Measurements from ENCODE around the gene NDUFA12.

NDUFA12 gene

GRCh38 chr12:95022477-95022876, 19.0 kb upstream of the NDUFA12 start:
- no peak overlapping the region for H3K14ac ChIP-seq (ENCODE audit: low read length)
- peaks cover 7 to 73% of the 10 kb centered on the region in 2 donors for H3K36me3 ChIP-seq (replicated peaks in 1 of 2; ENCODE audit: control insufficient read depth in 2 of 2, insufficient read depth in 2 of 2, low read length in 2 of 2)
- H2BK120ac ChIP-seq (ENCODE audit: low read depth, low read length), result no peak overlapping the region
- no peaks in the 10 kb centered on the region for H3K27me3 ChIP-seq (ENCODE audit: control insufficient read depth in 3 of 3, insufficient read depth in 3 of 3, low read depth in 1 of 3, low read length in 3 of 3)
- H3K18ac ChIP-seq (ENCODE audit: low read length), result no peak overlapping the region
- H4K8ac ChIP-seq (ENCODE audit: low read depth, low read length), result no peak overlapping the region
- no peak overlapping the region for H3K9ac ChIP-seq (ENCODE audit: low read depth, low read length, poor library complexity)
- H3K4ac ChIP-seq (ENCODE audit: low read length), result no peak overlapping the region
- no peak overlapping the region for H3K27ac ChIP-seq (replicated peaks; ENCODE audit: low read length)
- no CpG with 5 or more reads among the region's 2 CpGs for WGBS, 2 donors (ENCODE audit: extremely low coverage in 2 of 2, insufficient read length in 2 of 2, insufficient replicate concordance in 1 of 2)
- no peak overlapping the region for H2AK5ac ChIP-seq (ENCODE audit: low read depth, low read length)
- H3K79me1 ChIP-seq (ENCODE audit: low read depth, low read length), result no peaks in the 10 kb centered on the region
- no peak overlapping the region for H3K4me3 ChIP-seq (ENCODE audit: low read length in 2 of 2)
- H2BK12ac ChIP-seq (ENCODE audit: low read length), result no peak overlapping the region
- H3K4me2 ChIP-seq (ENCODE audit: insufficient read depth, low read length, poor library complexity, severe bottlenecking), result no peak overlapping the region
- no peak for DNase-seq (ENCODE audit: low spot score)
- H3K9me3 ChIP-seq (replicated peaks in 1 of 2; ENCODE audit: control insufficient read depth in 2 of 2, insufficient read depth in 1 of 2, low read depth in 1 of 2, low read length in 2 of 2), result no peaks in the 10 kb centered on the region
- no peak overlapping the region for H2BK5ac ChIP-seq (ENCODE audit: low read length)
- no peak overlapping the region for H2AFZ ChIP-seq (ENCODE audit: low read length)
- no peak overlapping the region for H3K23ac ChIP-seq (ENCODE audit: low read depth, low read length, poor library complexity)
- H3K4me1 ChIP-seq (ENCODE audit: control insufficient read depth in 2 of 2, insufficient read depth in 1 of 2, low read depth in 1 of 2, low read length in 2 of 2), result no peaks in the 10 kb centered on the region
- H2BK15ac ChIP-seq (ENCODE audit: low read length), result no peak overlapping the region
- H4K91ac ChIP-seq (ENCODE audit: low read depth, low read length, poor library complexity), result no peak overlapping the region

DNA sequence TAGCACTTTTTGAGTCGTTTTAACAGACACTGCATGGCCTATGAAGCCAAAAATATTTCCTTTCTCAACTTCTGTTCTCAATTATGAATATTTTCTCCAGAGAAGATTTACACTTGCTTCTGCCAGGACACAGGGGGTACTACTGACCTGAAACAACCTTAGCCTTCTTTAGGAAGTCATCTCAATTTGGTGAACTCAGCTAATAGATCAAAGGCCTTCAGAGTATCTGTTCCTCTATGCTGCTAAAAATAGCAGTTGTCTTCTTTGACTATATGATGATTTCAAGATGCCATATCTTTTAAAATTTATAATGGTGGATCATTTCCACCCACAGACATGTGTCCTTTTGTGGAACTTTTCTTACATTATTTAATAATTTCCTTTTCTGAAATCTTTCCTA, 14.0 kb upstream of the NDUFA12 start:
- Histone ChIP-seq H2AK5ac (ENCODE audit: low read depth, low read length) (no peak overlapping the region), H3K4me2 (ENCODE audit: insufficient read depth, low read length, poor library complexity, severe bottlenecking) (no peak overlapping the region), H4K8ac (ENCODE audit: low read depth, low read length) (no peak overlapping the region), H2BK15ac (ENCODE audit: low read length) (no peak overlapping the region), H3K9ac (ENCODE audit: low read depth, low read length, poor library complexity) (no peak overlapping the region), H3K79me1 (ENCODE audit: low read depth, low read length) (no peaks in the 10 kb centered on the region), H3K27me3 (ENCODE audit: control insufficient read depth in 3 of 3, insufficient read depth in 3 of 3, low read depth in 1 of 3, low read length in 3 of 3) (no peaks in the 10 kb centered on the region), H3K4me3 (ENCODE audit: low read length in 2 of 2) (no peak overlapping the region), H3K23ac (ENCODE audit: low read depth, low read length, poor library complexity) (no peak overlapping the region), H2BK120ac (ENCODE audit: low read depth, low read length) (no peak overlapping the region), H3K9me3 (replicated peaks in 1 of 2; ENCODE audit: control insufficient read depth in 2 of 2, insufficient read depth in 1 of 2, low read depth in 1 of 2, low read length in 2 of 2) (no peaks in the 10 kb centered on the region), H2BK12ac (ENCODE audit: low read length) (no peak overlapping the region), H3K4me1 (ENCODE audit: control insufficient read depth in 2 of 2, insufficient read depth in 1 of 2, low read depth in 1 of 2, low read length in 2 of 2) (no peaks in the 10 kb centered on the region), H3K36me3 (replicated peaks in 1 of 2; ENCODE audit: control insufficient read depth in 2 of 2, insufficient read depth in 2 of 2, low read length in 2 of 2) (peaks cover 2 to 28% of the 10 kb centered on the region in 2 donors), H2AFZ (ENCODE audit: low read length) (no peak overlapping the region), H3K27ac (replicated peaks; ENCODE audit: low read length) (no peak overlapping the region), H3K4ac (ENCODE audit: low read length) (no peak overlapping the region), H3K18ac (ENCODE audit: low read length) (no peak overlapping the region), H2BK5ac (ENCODE audit: low read length) (no peak overlapping the region), H4K91ac (ENCODE audit: low read depth, low read length, poor library complexity) (no peak overlapping the region), H3K14ac (ENCODE audit: low read length) (no peak overlapping the region)
- no peak for DNase-seq (ENCODE audit: low spot score)
- WGBS, 2 donors (ENCODE audit: extremely low coverage in 2 of 2, insufficient read length in 2 of 2, insufficient replicate concordance in 1 of 2), result no CpG with 5 or more reads among the region's 1 CpG

GRCh38 chr12:95016120-95016519, 12.6 kb upstream of the NDUFA12 start:
- no peaks in the 10 kb centered on the region for H3K4me1 ChIP-seq (ENCODE audit: control insufficient read depth in 2 of 2, insufficient read depth in 1 of 2, low read depth in 1 of 2, low read length in 2 of 2)
- no peak overlapping the region for H2BK12ac ChIP-seq (ENCODE audit: low read length)
- no peak overlapping the region for H3K23ac ChIP-seq (ENCODE audit: low read depth, low read length, poor library complexity)
- H2AK5ac ChIP-seq (ENCODE audit: low read depth, low read length), result no peak overlapping the region
- no peaks in the 10 kb centered on the region for H3K79me1 ChIP-seq (ENCODE audit: low read depth, low read length)
- no peak for DNase-seq (ENCODE audit: low spot score)
- H4K8ac ChIP-seq (ENCODE audit: low read depth, low read length), result no peak overlapping the region
- 100% methylated on average over 1 to 2 of the region's 2 CpGs for WGBS, 2 donors (ENCODE audit: extremely low coverage in 2 of 2, insufficient read length in 2 of 2, insufficient replicate concordance in 1 of 2)
- H3K9me3 ChIP-seq (replicated peaks in 1 of 2; ENCODE audit: control insufficient read depth in 2 of 2, insufficient read depth in 1 of 2, low read depth in 1 of 2, low read length in 2 of 2), result no peaks in the 10 kb centered on the region
- no peak overlapping the region for H3K9ac ChIP-seq (ENCODE audit: low read depth, low read length, poor library complexity)
- H3K4ac ChIP-seq (ENCODE audit: low read length), result no peak overlapping the region
- no peak overlapping the region for H2BK120ac ChIP-seq (ENCODE audit: low read depth, low read length)
- H3K4me2 ChIP-seq (ENCODE audit: insufficient read depth, low read length, poor library complexity, severe bottlenecking), result no peak overlapping the region
- no peak overlapping the region for H3K27ac ChIP-seq (replicated peaks; ENCODE audit: low read length)
- H3K4me3 ChIP-seq (ENCODE audit: low read length in 2 of 2), result no peak overlapping the region
- peaks cover 2 to 16% of the 10 kb centered on the region in 2 donors for H3K36me3 ChIP-seq (replicated peaks in 1 of 2; ENCODE audit: control insufficient read depth in 2 of 2, insufficient read depth in 2 of 2, low read length in 2 of 2)
- H2BK5ac ChIP-seq (ENCODE audit: low read length), result no peak overlapping the region
- H3K27me3 ChIP-seq (ENCODE audit: control insufficient read depth in 3 of 3, insufficient read depth in 3 of 3, low read depth in 1 of 3, low read length in 3 of 3), result no peaks in the 10 kb centered on the region
- H3K18ac ChIP-seq (ENCODE audit: low read length), result no peak overlapping the region
- H2AFZ ChIP-seq (ENCODE audit: low read length), result no peak overlapping the region
- H3K14ac ChIP-seq (ENCODE audit: low read length), result no peak overlapping the region
- H2BK15ac ChIP-seq (ENCODE audit: low read length), result no peak overlapping the region
- H4K91ac ChIP-seq (ENCODE audit: low read depth, low read length, poor library complexity), result no peak overlapping the region

GRCh38 chr12:95014554-95014953, 11.1 kb upstream of the NDUFA12 start:
- Histone ChIP-seq H3K4me3 (ENCODE audit: low read length in 2 of 2) (no peak overlapping the region), H3K27me3 (ENCODE audit: control insufficient read depth in 3 of 3, insufficient read depth in 3 of 3, low read depth in 1 of 3, low read length in 3 of 3) (no peaks in the 10 kb centered on the region), H2BK15ac (ENCODE audit: low read length) (no peak overlapping the region), H4K8ac (ENCODE audit: low read depth, low read length) (no peak overlapping the region), H3K23ac (ENCODE audit: low read depth, low read length, poor library complexity) (no peak overlapping the region), H2BK12ac (ENCODE audit: low read length) (no peak overlapping the region), H2BK5ac (ENCODE audit: low read length) (no peak overlapping the region), H3K4me2 (ENCODE audit: insufficient read depth, low read length, poor library complexity, severe bottlenecking) (no peak overlapping the region), H2AFZ (ENCODE audit: low read length) (no peak overlapping the region), H3K18ac (ENCODE audit: low read length) (no peak overlapping the region), H3K9me3 (replicated peaks in 1 of 2; ENCODE audit: control insufficient read depth in 2 of 2, insufficient read depth in 1 of 2, low read depth in 1 of 2, low read length in 2 of 2) (no peaks in the 10 kb centered on the region), H3K4me1 (ENCODE audit: control insufficient read depth in 2 of 2, insufficient read depth in 1 of 2, low read depth in 1 of 2, low read length in 2 of 2) (no peaks in the 10 kb centered on the region), H3K27ac (replicated peaks; ENCODE audit: low read length) (no peak overlapping the region), H4K91ac (ENCODE audit: low read depth, low read length, poor library complexity) (no peak overlapping the region), H3K9ac (ENCODE audit: low read depth, low read length, poor library complexity) (no peak overlapping the region), H3K36me3 (replicated peaks in 1 of 2; ENCODE audit: control insufficient read depth in 2 of 2, insufficient read depth in 2 of 2, low read length in 2 of 2) (peaks cover 2 to 3% of the 10 kb centered on the region in 2 donors), H3K79me1 (ENCODE audit: low read depth, low read length) (no peaks in the 10 kb centered on the region), H3K4ac (ENCODE audit: low read length) (no peak overlapping the region), H2AK5ac (ENCODE audit: low read depth, low read length) (no peak overlapping the region), H2BK120ac (ENCODE audit: low read depth, low read length) (no peak overlapping the region), H3K14ac (ENCODE audit: low read length) (no peak overlapping the region)
- no peak for DNase-seq (ENCODE audit: low spot score)

All from neuronal stem cell (in vitro differentiated cells).